CD14-positive monocyte (primary cell): ENCODE measurements around the gene NRF1. TPM values are rescaled to one million over a fixed set of nuclear protein-coding genes. Genes with fewer than 3 reads are reported as not detected.
"Not testable (repeated sequence)": the region's sequence is repeated elsewhere in the genome, so short reads cannot be mapped to it uniquely, and the experiment has no call there.

Source experiments
- DNase-seq, 3 donors: peaks; one replicate each; pipeline ENCODE4 v3.0.0-alpha.2; 2011 to 2022
- H2AFZ ChIP-seq: 2 replicates; pipeline ENCODE4 v1.6.0; 2012; ENCODE audit warnings: mild to moderate bottlenecking, low read depth, low read length, inconsistent platforms; ENCODE audit not compliant: insufficient read depth, poor library complexity, severe bottlenecking
- H3K27ac ChIP-seq, 2 donors: 1 replicate in 1 of 2; 2 replicates in 1 of 2; pipeline ENCODE4 v1.5.1; 2012 to 2013; ENCODE audit warnings: low read length in 2 of 2, control low read depth in 1 of 2, inconsistent platforms in 1 of 2, low read depth in 1 of 2, mild to moderate bottlenecking in 1 of 2
- H3K27me3 ChIP-seq, 2 donors: one replicate each; pipeline versions ENCODE4 v1.6.0 to v1.6.1; 2011 to 2013; ENCODE audit warnings: low read length in 2 of 2; ENCODE audit not compliant: control insufficient read depth in 2 of 2, insufficient read depth in 2 of 2
- H3K36me3 ChIP-seq, 2 donors: replicated peaks in 1 of 2; 1 replicate in 1 of 2; 2 replicates in 1 of 2; pipeline versions ENCODE4 v1.5.1 to v1.6.1; 2012 to 2013; ENCODE audit warnings: low read length in 2 of 2, control low read depth in 1 of 2, inconsistent platforms in 1 of 2, mild to moderate bottlenecking in 1 of 2; ENCODE audit not compliant: insufficient read depth in 2 of 2, control insufficient read depth in 1 of 2
- H3K4me1 ChIP-seq, 2 donors: 1 replicate in 1 of 2; 2 replicates in 1 of 2; pipeline versions ENCODE4 v1.5.1 to v1.6.1; 2012 to 2013; ENCODE audit warnings: low read length in 2 of 2, control low read depth in 1 of 2, inconsistent platforms in 1 of 2, mild to moderate bottlenecking in 1 of 2, moderate library complexity in 1 of 2; ENCODE audit not compliant: insufficient read depth in 2 of 2, control insufficient read depth in 1 of 2
- H3K4me2 ChIP-seq: replicated peaks from 2 replicates; pipeline ENCODE3; 2012; ENCODE audit warnings: low read length, moderate library complexity, mild to moderate bottlenecking; ENCODE audit not compliant: poor library complexity, severe bottlenecking; ENCODE audit errors: extremely low read depth
- H3K4me3 ChIP-seq, 3 experiments: fragments of 200-600 bp in 1 of 3; sonication (generic) in 1 of 3; replicated peaks in 1 of 3; 1 replicate in 2 of 3; 2 replicates in 1 of 3; pipeline ENCODE4 v1.5.1; 2011 to 2013; ENCODE audit warnings: low read length in 3 of 3, mild to moderate bottlenecking in 3 of 3, control low read depth in 2 of 3, low read depth in 2 of 3, inconsistent platforms in 1 of 3, moderate library complexity in 1 of 3
- H3K79me2 ChIP-seq: 2 replicates; pipeline ENCODE4 v1.6.0; 2012; ENCODE audit warnings: mild to moderate bottlenecking, control low read depth, inconsistent platforms, low read length, moderate library complexity; ENCODE audit not compliant: insufficient read depth
- H3K9ac ChIP-seq: 2 replicates; pipeline ENCODE4 v1.6.0; 2017; ENCODE audit warnings: low read length, mild to moderate bottlenecking; ENCODE audit not compliant: insufficient read depth, poor library complexity, severe bottlenecking
- H3K9me3 ChIP-seq, 2 donors: replicated peaks in 1 of 2; 1 replicate in 1 of 2; 2 replicates in 1 of 2; pipeline versions ENCODE4 v1.5.1 to v1.6.1; 2012 to 2013; ENCODE audit warnings: low read length in 2 of 2, control low read depth in 1 of 2; ENCODE audit not compliant: control insufficient read depth in 1 of 2, insufficient read depth in 1 of 2
- H4K20me1 ChIP-seq: 2 replicates; pipeline ENCODE4 v1.6.0; 2012; ENCODE audit warnings: mild to moderate bottlenecking, low read length, control low read depth, moderate library complexity; ENCODE audit not compliant: insufficient read depth
- H3K27ac Mint-ChIP-seq, 7 donors: one replicate each; pipeline ENCODE4 v1.8.0; 2020; ENCODE audit warnings: mild to moderate bottlenecking in 7 of 7, mixed read lengths in 7 of 7, moderate library complexity in 6 of 7, inconsistent platforms in 2 of 7
- H3K27me3 Mint-ChIP-seq, 3 donors: one replicate each; pipeline ENCODE4 v1.8.0; 2021 to 2022; ENCODE audit warnings: low read depth in 3 of 3, mild to moderate bottlenecking in 3 of 3, mixed read lengths in 3 of 3, moderate library complexity in 3 of 3, inconsistent platforms in 1 of 3
- H3K36me3 Mint-ChIP-seq, 2 donors: one replicate each; pipeline ENCODE4 v1.8.0; 2020; ENCODE audit warnings: mixed read lengths in 2 of 2, inconsistent platforms in 1 of 2, mild to moderate bottlenecking in 1 of 2
- H3K4me1 Mint-ChIP-seq: one replicate; pipeline ENCODE4 v1.8.0; 2020; ENCODE audit warnings: mild to moderate bottlenecking, mixed read lengths
- H3K4me3 Mint-ChIP-seq, 2 donors: one replicate each; pipeline ENCODE4 v1.8.0; 2020; ENCODE audit warnings: mild to moderate bottlenecking in 2 of 2, mixed read lengths in 2 of 2, moderate library complexity in 1 of 2
- H3K9me3 Mint-ChIP-seq, 7 donors: one replicate each; pipeline ENCODE4 v1.8.0; 2020 to 2022; ENCODE audit warnings: mixed read lengths in 7 of 7, mild to moderate bottlenecking in 6 of 7, moderate library complexity in 6 of 7, inconsistent platforms in 2 of 7
- WGBS: methylation state at CpG from one replicate; pipeline ENCODE4 v1.1.5; 2013; ENCODE audit warnings: missing lambda C conversion rate; ENCODE audit not compliant: insufficient coverage; 5-methylcytosine and 5-hydroxymethylcytosine counted together
- intact Hi-C, 2 donors: fragments of 100-400 bp; cut with micrococcal nuclease; formaldehyde crosslinking; loops; one replicate each; pipeline versions ENCODE4 v1.15.0 to v1.15.1; 2023
- polyA plus RNA-seq, 3 donors: library from polyadenylated mRNA; depleted of rRNA in 1 of 3; unstranded in 2 of 3; stranded (reverse) in 1 of 3; fragments of 300-500 nt in 2 of 3; fragments of >200 nt in 1 of 3; fragmentation: Illumina TruSeq in 2 of 3; gene quantifications; 1 replicate in 2 of 3; 2 replicates in 1 of 3; pipeline ENCODE4 v1.2.3, GENCODE V29; 2012 to 2021
- TF ChIP-seq, protein P1 (sequence below): fragments of 200-600 bp; IDR thresholded peaks from one replicate; pipeline ENCODE4 v1.8.0; 2022; ENCODE audit warnings: antibody characterized with exemption, mild to moderate bottlenecking

Gene NRF1
- polyA plus RNA-seq, 3 donors, result 5.1 to 14.0 (median 7.7) TPM

DNA sequence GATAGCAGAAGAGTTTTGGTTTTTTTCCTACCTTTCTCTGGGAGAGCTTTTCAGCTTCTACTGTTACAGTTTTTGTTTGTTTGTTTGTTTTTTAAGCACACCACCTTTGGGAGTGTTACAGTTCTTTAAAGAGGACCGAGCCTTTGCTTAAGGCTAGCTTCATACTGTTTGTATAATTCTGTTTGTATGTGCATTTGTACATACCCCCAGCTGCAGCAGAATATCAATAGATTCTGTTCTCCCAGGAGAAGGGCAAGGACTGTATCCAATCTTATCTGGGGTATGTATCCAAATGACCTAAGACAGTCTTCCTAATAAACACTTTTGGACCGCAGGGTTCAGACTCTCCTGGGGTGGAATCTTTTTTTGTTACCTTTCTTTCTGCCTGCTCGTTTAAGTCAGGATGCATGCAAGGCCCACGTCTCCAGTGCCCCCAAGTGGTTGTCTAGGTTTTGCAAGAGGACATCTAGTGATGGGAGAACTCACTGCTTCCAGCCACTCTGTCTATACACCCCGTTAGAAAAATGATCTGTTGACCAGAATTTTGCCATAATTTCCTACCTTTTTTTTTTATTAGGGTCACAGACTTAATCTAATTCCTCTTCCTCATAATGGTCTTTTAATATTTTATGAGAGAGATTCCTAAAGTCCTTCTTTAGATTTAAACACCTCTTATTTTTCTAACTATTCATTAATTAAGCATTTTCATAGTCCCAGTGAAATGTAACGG lies 23.9 kb downstream of the NRF1 start:
- peak overlapping the region in 1 of 7 donors; percentile 35 for H3K27ac Mint-ChIP-seq
- peak; percentile 43 to 65 (median 56) for DNase-seq
- Histone ChIP-seq H3K36me3 (peaks cover 0 to 6% of the 10 kb centered on the region in 2 donors), H3K4me3 (no peak overlapping the region), H3K4me2 (no peak overlapping the region), H3K79me2 (peaks cover 91% of the 10 kb centered on the region), H3K27ac (no peak overlapping the region), H3K27me3 (no peaks in the 10 kb centered on the region), H3K9ac (no peak overlapping the region), H4K20me1 (peaks cover 63% of the 10 kb centered on the region), H3K4me1 (peaks cover under 1 to 1% of the 10 kb centered on the region in 2 donors), H3K9me3 (no peaks in the 10 kb centered on the region), H2AFZ (no peak overlapping the region)
- WGBS, result 100% methylated on average over 1 of the region's 6 CpGs
- H3K27me3 Mint-ChIP-seq, result no peaks in the 10 kb centered on the region
- H3K36me3 Mint-ChIP-seq, result peaks cover 10 to 12% of the 10 kb centered on the region in 2 donors
- no peak overlapping the region for H3K4me3 Mint-ChIP-seq
- TF ChIP-seq, protein P1, sequence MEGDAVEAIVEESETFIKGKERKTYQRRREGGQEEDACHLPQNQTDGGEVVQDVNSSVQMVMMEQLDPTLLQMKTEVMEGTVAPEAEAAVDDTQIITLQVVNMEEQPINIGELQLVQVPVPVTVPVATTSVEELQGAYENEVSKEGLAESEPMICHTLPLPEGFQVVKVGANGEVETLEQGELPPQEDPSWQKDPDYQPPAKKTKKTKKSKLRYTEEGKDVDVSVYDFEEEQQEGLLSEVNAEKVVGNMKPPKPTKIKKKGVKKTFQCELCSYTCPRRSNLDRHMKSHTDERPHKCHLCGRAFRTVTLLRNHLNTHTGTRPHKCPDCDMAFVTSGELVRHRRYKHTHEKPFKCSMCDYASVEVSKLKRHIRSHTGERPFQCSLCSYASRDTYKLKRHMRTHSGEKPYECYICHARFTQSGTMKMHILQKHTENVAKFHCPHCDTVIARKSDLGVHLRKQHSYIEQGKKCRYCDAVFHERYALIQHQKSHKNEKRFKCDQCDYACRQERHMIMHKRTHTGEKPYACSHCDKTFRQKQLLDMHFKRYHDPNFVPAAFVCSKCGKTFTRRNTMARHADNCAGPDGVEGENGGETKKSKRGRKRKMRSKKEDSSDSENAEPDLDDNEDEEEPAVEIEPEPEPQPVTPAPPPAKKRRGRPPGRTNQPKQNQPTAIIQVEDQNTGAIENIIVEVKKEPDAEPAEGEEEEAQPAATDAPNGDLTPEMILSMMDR, result peak; percentile 83
- intact Hi-C loops, result loop anchor here in 1 of 2 donors (5.0 kb wide), 1 partner anchor 43 kb away; no protein-coding TSS in a partner anchor
- peaks cover 4% of the 10 kb centered on the region for H3K4me1 Mint-ChIP-seq
- H3K9me3 Mint-ChIP-seq, result no peaks in the 10 kb centered on the region

DNA sequence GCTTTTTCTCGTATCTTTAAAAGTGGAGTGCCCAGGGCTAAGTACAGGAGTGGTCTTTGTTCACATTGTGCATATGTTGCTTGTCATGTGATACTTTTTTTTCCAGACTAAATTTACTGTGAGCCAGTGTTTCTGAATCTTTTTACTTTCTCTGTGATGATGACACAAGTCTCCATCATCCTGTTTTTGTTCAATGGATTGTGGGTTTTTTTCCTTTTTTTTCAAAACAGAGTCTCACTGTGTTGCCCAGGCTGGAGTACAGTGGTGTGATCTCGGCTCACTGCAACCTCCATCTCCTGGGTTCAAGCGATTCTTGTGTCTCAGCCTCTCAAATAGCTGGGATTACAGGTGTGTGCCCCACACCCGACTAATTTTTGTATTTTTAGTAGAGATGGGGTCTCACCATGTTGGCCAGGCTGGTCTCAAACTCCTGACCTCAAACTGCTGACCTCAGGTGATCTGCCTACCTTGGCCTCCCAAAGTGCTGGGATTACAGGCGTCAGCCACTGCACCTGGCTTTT lies 24.6 kb downstream of the NRF1 start:
- intact Hi-C loops, result loop anchor here in 1 of 2 donors (5.0 kb wide), 1 partner anchor 44 kb away; no protein-coding TSS in a partner anchor
- H3K27me3 ChIP-seq, result not testable (repeated sequence)

More for the DNA sequence above, 24.6 kb downstream of the NRF1 start:
- H3K9me3 Mint-ChIP-seq, H3K27ac ChIP-seq, H3K4me1 ChIP-seq, H3K36me3 ChIP-seq, DNase-seq, H3K27ac Mint-ChIP-seq, H2AFZ ChIP-seq, H3K4me3 Mint-ChIP-seq, H3K4me2 ChIP-seq, H3K9ac ChIP-seq, H3K27me3 Mint-ChIP-seq, H3K9me3 ChIP-seq, H3K4me3 ChIP-seq, H3K4me1 Mint-ChIP-seq: not testable (repeated sequence)
- Histone ChIP-seq H3K79me2 (peaks cover 90% of the 10 kb centered on the region), H4K20me1 (peaks cover 57% of the 10 kb centered on the region)
- H3K36me3 Mint-ChIP-seq, result peaks cover 10 to 12% of the 10 kb centered on the region in 2 donors
- 92% methylated on average over 4 of the region's 5 CpGs for WGBS
